Measurements from ENCODE around the gene CLCA2.

The CLCA2 gene, protein sequence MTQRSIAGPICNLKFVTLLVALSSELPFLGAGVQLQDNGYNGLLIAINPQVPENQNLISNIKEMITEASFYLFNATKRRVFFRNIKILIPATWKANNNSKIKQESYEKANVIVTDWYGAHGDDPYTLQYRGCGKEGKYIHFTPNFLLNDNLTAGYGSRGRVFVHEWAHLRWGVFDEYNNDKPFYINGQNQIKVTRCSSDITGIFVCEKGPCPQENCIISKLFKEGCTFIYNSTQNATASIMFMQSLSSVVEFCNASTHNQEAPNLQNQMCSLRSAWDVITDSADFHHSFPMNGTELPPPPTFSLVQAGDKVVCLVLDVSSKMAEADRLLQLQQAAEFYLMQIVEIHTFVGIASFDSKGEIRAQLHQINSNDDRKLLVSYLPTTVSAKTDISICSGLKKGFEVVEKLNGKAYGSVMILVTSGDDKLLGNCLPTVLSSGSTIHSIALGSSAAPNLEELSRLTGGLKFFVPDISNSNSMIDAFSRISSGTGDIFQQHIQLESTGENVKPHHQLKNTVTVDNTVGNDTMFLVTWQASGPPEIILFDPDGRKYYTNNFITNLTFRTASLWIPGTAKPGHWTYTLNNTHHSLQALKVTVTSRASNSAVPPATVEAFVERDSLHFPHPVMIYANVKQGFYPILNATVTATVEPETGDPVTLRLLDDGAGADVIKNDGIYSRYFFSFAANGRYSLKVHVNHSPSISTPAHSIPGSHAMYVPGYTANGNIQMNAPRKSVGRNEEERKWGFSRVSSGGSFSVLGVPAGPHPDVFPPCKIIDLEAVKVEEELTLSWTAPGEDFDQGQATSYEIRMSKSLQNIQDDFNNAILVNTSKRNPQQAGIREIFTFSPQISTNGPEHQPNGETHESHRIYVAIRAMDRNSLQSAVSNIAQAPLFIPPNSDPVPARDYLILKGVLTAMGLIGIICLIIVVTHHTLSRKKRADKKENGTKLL

GRCh38 chr1:86423873-86424272 lies at the start of gene CLCA2:
Gene CLCA2 (plus strand): TSS chr1:86424171. CDS start chr1:86424248, 77 bp downstream.
- DNase-seq (ENCODE audit: low read depth), result no peak

- no peak for DNase-seq (ENCODE audit: low read depth)
These were observed 48.3 kb upstream of the CLCA2 start for GRCh38 chr1:86375688-86376087.

GRCh38 chr1:86377341-86377740 lies 46.6 kb upstream of the CLCA2 start:
- DNase-seq (ENCODE audit: low read depth), result no peak

GRCh38 chr1:86378813-86379212 lies 45.2 kb upstream of the CLCA2 start:
- DNase-seq (ENCODE audit: low read depth), result no peak

GRCh38 chr1:86380257-86380861 lies 43.6 kb upstream of the CLCA2 start:
- DNase-seq (ENCODE audit: low read depth), result peak; percentile 41

DNA sequence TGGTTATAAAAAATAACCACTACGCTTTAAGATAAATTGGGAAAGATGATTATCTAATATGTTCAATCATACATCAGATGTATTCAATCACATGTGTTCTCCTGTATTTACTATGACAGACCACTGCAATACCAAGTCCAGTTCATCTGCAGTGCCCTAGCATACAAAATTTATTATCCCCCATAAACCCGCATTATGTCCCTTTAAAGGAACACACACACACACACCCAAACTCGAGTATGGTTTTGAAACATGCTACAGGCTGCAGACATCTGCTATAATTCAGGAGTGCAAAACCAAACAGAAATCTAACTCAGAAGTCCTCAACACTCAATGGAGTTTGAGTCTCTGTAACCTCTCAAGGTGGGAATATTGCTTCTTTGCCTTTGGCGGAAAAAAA lies 42.7 kb upstream of the CLCA2 start:
- no peak for DNase-seq (ENCODE audit: low read depth)

- DNase-seq (ENCODE audit: low read depth), result no peak
These were observed 41.1 kb upstream of the CLCA2 start for GRCh38 chr1:86382878-86383277.

DNA sequence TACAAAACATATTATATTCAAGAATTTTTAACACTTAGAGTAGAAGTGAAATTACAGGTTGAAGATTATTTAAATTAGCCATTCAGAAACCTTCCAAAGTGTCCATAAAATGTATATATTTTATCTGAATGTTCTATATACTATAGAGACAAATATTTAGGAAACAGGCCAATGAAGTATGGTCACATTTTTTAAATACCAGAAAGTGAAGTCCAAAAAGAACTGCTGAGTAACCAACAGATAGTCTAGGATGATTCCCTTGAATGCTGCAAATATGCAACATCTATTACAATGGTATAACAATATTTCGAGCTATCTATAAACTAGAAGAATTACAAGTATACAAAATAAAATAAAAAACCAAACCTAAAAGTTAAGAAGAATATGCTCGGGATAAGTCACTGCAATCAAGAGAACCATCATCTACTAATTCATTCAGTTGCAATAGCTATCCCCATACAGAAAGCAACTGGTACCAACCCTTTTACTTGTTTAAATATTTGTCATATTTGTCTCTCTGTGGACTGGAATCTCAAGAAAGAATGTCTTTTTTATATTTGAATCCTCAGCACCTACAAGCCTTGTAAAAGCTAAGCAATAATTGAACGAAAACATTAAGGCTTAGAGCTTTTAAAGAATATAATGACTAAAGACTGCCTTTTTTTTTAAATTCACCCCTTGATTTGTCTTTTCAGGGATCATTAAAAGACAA lies 35.9 kb upstream of the CLCA2 start:
- no peak for DNase-seq (ENCODE audit: low read depth)

DNA sequence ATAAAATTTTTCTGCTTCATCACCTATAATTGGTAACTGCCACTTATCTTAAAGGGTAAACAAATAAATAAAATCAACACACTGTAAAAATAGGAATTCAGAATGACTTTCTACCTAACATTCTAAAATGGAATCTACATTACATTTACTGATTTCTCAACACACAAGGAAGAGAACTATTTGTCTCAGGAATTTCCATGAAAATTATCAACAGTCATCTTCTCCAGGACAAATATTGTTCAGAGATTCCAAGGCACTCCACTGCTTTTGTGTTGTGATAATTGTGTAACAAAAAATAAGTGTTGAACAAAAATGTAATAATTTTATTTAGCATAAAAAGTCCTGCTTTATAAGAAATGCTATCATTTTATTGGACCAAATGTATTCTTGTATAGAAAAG lies 35.2 kb upstream of the CLCA2 start:
- DNase-seq (ENCODE audit: low read depth), result no peak

- DNase-seq (ENCODE audit: low read depth), result no peak
These were observed 34.7 kb upstream of the CLCA2 start for GRCh38 chr1:86389307-86389706.

DNA sequence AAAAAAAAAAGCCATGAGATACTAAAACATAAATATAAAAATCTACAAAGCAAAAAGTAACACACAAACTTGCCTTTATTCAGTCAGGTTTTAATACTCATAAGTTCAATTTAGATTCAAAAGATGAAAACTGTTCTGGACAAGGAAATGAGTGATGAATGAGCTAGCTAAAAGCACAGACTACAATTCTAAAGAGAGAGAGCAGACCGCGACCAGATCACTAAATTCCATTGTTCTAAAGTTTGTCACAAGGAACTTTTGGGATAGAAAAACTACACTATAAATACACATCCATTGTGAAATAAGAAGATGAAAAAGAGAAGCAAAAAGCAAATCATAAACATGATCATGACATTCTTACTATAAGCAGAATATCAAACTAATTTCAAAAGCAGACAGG lies 29.6 kb upstream of the CLCA2 start:
- DNase-seq (ENCODE audit: low read depth), result no peak

DNA sequence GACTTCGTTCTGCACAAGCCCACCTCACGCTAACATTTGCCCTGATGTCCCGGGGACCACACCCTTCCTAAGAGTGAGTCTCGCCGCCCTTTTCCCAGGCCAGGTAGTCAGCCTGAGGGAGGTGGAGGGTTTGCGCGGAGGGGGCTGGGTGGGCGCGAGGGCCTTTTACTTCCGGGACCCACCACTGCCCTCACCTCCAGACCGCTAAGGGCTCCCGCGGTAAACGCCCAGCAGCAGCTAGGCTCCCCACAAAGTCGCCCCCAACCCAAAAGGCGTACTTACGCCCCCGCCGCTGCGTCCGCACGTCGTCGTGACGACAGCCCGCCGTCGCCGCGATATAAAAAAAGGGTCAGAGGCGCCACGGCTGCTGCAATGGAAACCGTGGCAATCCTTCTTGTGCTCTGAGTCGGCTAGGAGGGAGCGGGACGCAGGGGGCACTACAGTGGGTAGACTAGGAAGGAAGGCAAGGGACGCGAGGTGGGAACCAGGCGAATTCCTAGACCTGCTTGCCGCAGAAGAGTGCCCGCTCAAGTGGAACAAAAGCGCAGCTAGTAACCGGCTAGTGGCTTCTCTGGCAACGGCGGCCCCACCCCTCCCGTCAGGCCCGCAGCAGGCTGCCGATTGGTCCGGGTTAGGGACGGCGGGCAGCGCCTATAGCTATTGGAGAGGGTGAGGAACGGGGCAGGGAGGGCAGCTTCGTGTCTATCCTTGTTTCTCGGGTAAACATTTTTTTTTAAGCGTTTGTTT lies 28.0 kb upstream of the CLCA2 start, which contains the start of gene ODF2L:
ODF2L (minus strand) TSS at position 573 of the 747 bp plus-strand sequence. CDS start 9,296 bp downstream, outside the sequence.
- peak; percentile 57 for DNase-seq (ENCODE audit: low read depth)

- DNase-seq (ENCODE audit: low read depth), result no peak
These were observed 27.5 kb upstream of the CLCA2 start for GRCh38 chr1:86396498-86396890.

DNA sequence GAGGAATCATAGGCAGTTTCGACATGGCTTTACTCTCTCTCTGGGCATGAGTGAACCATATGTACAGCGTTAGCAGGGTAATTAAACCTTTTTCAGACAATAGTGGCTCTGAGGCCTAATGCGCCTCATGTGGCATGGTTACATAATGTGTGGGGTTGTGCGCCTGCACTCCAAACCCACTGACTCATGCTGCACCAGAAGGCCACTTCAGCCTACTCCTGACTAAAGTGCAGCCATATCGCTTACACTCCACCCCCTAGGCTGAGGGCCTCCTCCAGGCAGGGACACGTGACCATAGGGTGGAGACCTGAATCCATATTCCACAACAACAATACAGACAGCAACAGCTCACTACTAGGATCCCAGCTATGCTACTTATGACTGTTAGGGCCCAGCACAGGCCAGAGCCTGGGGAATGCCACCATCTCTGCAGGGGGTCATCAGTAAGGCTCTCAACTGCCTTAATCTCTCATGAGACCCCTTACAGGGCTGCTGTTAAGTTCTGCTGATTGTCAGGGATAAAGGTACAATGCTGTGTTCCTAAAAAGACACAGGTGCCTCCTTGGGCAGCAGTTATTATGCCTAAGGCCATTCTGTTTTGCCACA lies 14.5 kb upstream of the CLCA2 start:
- no peak for DNase-seq (ENCODE audit: low read depth)

DNA sequence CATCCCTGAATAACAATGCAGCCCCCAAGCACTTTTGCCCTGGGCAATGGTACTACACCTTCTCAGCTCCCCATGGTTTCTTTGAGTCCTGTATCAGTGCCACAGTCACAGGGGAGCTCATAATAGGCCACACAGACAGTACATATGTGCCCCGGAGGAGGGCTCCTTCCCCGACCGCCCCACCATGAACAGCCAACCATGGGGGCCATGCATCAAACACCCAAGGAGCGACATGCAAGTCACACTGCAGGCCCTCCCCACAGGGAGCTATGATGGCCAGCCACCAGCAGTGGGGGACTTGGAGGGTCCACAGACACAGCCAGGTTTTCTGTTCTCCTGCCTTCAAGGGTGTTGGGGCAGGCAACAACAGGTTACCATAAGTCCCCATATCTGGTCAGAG lies 13.1 kb upstream of the CLCA2 start:
- DNase-seq (ENCODE audit: low read depth), result no peak

- DNase-seq (ENCODE audit: low read depth), result no peak
These were observed 7.6 kb upstream of the CLCA2 start for GRCh38 chr1:86416343-86416742.

- DNase-seq (ENCODE audit: low read depth), result no peak
These were observed 4.6 kb upstream of the CLCA2 start for GRCh38 chr1:86419277-86419903.

GRCh38 chr1:86421601-86422280 lies 2.2 kb upstream of the CLCA2 start:
- no peak for DNase-seq (ENCODE audit: low read depth)

GRCh38 chr1:86423473-86423872 lies 498 bp upstream of the CLCA2 start:
- no peak for DNase-seq (ENCODE audit: low read depth)

Data from GM04504 (cell line).